ENCODE results near the gene SGSM2. TPM values are rescaled to one million over a fixed set of nuclear protein-coding genes. Genes with fewer than 3 reads are reported as not detected.

SGSM2 gene
- total and polyA plus RNA-seq, 12 donors, result 16.3 to 393 (median 52.9) TPM

- peak within 1 kb of the TSS; percentile 63 to 94 (median 86) for H3K27ac ChIP-seq
- peak; percentile 90 to 95 (median 92) for DNase-seq
- intact Hi-C loops (cut with DNase I), result no loop called here
- H3K9me3 ChIP-seq (replicated peaks in 1 of 3), result no peaks in the 10 kb centered on the region
- 0 to 1% (median 1%) methylated on average over 8 to 48 of the region's 48 CpGs for WGBS, 4 donors
- TF ChIP-seq CTCF (IDR thresholded peaks at IDR 0.05) (no peak), POLR2A (IDR thresholded peaks at IDR 0.05) (peak; percentile 71 to 93)
- peaks cover 0 to 39% of the 10 kb centered on the region in 2 donors for H3K36me3 ChIP-seq (replicated peaks in 1 of 2)
- peak within 1 kb of the TSS; percentile 43 to 99 (median 74) for H3K4me3 ChIP-seq
- H3K27me3 ChIP-seq, result no peaks in the 10 kb centered on the region
- peaks cover 12 to 13% of the 10 kb centered on the region in 2 donors for H3K4me1 ChIP-seq (replicated peaks in 1 of 2)
These were observed 968 bp upstream of the SGSM2 start, which contains the start of gene TSR1 for GRCh38 chr17:2336215-2336851. Gene TSR1 (minus strand): TSS chr17:2336457. CDS start chr17:2336427, 30 bp downstream.

- peak overlapping the region; percentile 47 to 94 (median 86) for H3K27ac ChIP-seq
- H3K36me3 ChIP-seq (replicated peaks in 1 of 2), result peaks cover 0 to 25% of the 10 kb centered on the region in 2 donors
- no peaks in the 10 kb centered on the region for H3K27me3 ChIP-seq
- no peaks in the 10 kb centered on the region for H3K9me3 ChIP-seq (replicated peaks in 1 of 3)
- intact Hi-C loops (cut with DNase I), result no loop called here
- peaks cover 12 to 13% of the 10 kb centered on the region in 2 donors for H3K4me1 ChIP-seq (replicated peaks in 1 of 2)
- TF ChIP-seq POLR2A (IDR thresholded peaks at IDR 0.05) (peak; percentile 57 to 87), CTCF (IDR thresholded peaks at IDR 0.05) (peak in 1 of 6 experiments; percentile 8)
- WGBS, 4 donors, result 0 to 1% (median 1%) methylated on average over 11 to 92 of the region's 92 CpGs
- peak; percentile 74 to 88 (median 81) for DNase-seq
- H3K4me3 ChIP-seq, result peak overlapping the region in 3 of 4 donors; percentile 39 to 99 (median 72)
These were observed 428 bp downstream of the SGSM2 start for GRCh38 chr17:2337544-2338314.

- Histone ChIP-seq H3K27me3 (no peaks in the 10 kb centered on the region), H3K27ac (peak overlapping the region in 4 of 5 donors; percentile 85 to 94 (median 86)), H3K36me3 (replicated peaks in 1 of 2) (peaks cover 0 to 20% of the 10 kb centered on the region in 2 donors), H3K9me3 (replicated peaks in 1 of 3) (no peaks in the 10 kb centered on the region), H3K4me1 (replicated peaks in 1 of 2) (peaks cover 12 to 15% of the 10 kb centered on the region in 2 donors), H3K4me3 (peak overlapping the region in 2 of 4 donors; percentile 39 to 99)
- intact Hi-C loops (cut with DNase I), result no loop called here
- WGBS, 4 donors, result 7 to 19% (median 13%) methylated on average over 3 to 5 of the region's 5 CpGs
- peak in 6 of 7 donors; percentile 30 to 53 (median 43) for DNase-seq
- TF ChIP-seq POLR2A (IDR thresholded peaks at IDR 0.05) (no peak), CTCF (IDR thresholded peaks at IDR 0.05) (no peak)
These were observed 985 bp downstream of the SGSM2 start for GRCh38 chr17:2338315-2338657.

- no peak overlapping the region for H3K4me3 ChIP-seq
- WGBS, 4 donors, result 65 to 76% (median 70%) methylated on average over 5 of the region's 5 CpGs
- H3K27me3 ChIP-seq, result no peaks in the 10 kb centered on the region
- no peaks in the 10 kb centered on the region for H3K9me3 ChIP-seq (replicated peaks in 1 of 3)
- TF ChIP-seq CTCF (IDR thresholded peaks at IDR 0.05) (no peak), POLR2A (IDR thresholded peaks at IDR 0.05) (no peak)
- peaks cover 0 to 16% of the 10 kb centered on the region in 2 donors for H3K4me1 ChIP-seq (replicated peaks in 1 of 2)
- intact Hi-C loops (cut with DNase I), result no loop called here
- H3K36me3 ChIP-seq (replicated peaks in 1 of 2), result peaks cover 0 to 9% of the 10 kb centered on the region in 2 donors
- no peak overlapping the region for H3K27ac ChIP-seq
- DNase-seq, result peak in 3 of 7 donors; percentile 20 to 79 (median 41)
These were observed 6.1 kb downstream of the SGSM2 start for GRCh38 chr17:2343421-2343820.

Measured in adrenal gland (tissue), 12 donors.